Heart left ventricle (tissue), 16 donors: Measurements from ENCODE around the gene SLC10A7. TPM values are rescaled to one million over a fixed set of nuclear protein-coding genes. Genes with fewer than 3 reads are reported as not detected.

Source experiments
- ATAC-seq, 4 donors: fragments of 200-7000 bp; cut with Tn5 transposase; one replicate each; pipeline ENCODE4 v1.9.1; 2020 to 2022; ENCODE audit warnings: moderate library complexity in 4 of 4, mild to moderate bottlenecking in 3 of 4, moderate number of reproducible peaks in 1 of 4
- DNase-seq, 5 donors: peaks; one replicate each; pipeline ENCODE4 v3.0.0-alpha.2; 2020
- H3K27ac ChIP-seq, 12 donors: fragments of 200-600 bp; sonication (generic) in 4 of 12; one replicate each; pipeline versions ENCODE4 v1.5.0 to v1.8.0; 2016 to 2022; ENCODE audit warnings: mild to moderate bottlenecking in 2 of 12
- H3K27me3 ChIP-seq, 9 donors: fragments of 200-600 bp; sonication (generic) in 2 of 9; one replicate each; pipeline versions ENCODE4 v1.5.1 to v1.8.0; 2016 to 2022; ENCODE audit warnings: mild to moderate bottlenecking in 3 of 9
- H3K36me3 ChIP-seq, 9 donors: fragments of 200-600 bp; sonication (generic) in 2 of 9; one replicate each; pipeline versions ENCODE4 v1.5.0 to v1.8.0; 2018 to 2022; ENCODE audit warnings: mild to moderate bottlenecking in 2 of 9
- H3K4me1 ChIP-seq, 12 donors: fragments of 200-600 bp; sonication (generic) in 4 of 12; one replicate each; pipeline versions ENCODE4 v1.5.0 to v1.8.0; 2016 to 2022; ENCODE audit warnings: mild to moderate bottlenecking in 3 of 12
- H3K4me3 ChIP-seq, 12 donors: fragments of 200-600 bp; sonication (generic) in 4 of 12; one replicate each; pipeline versions ENCODE4 v1.5.0 to v1.8.0; 2017 to 2022; ENCODE audit warnings: mild to moderate bottlenecking in 9 of 12, moderate library complexity in 4 of 12
- H3K9me3 ChIP-seq, 12 donors: fragments of 200-600 bp; sonication (generic) in 4 of 12; one replicate each; pipeline versions ENCODE4 v1.5.0 to v1.8.0; 2016 to 2022; ENCODE audit warnings: mild to moderate bottlenecking in 1 of 12
- POLR2A ChIP-seq, 2 donors: fragments of 450-650 bp; IDR thresholded peaks; one replicate each; pipeline ENCODE4 v1.6.1; 2017; ENCODE audit warnings: antibody characterized with exemption in 2 of 2, mild to moderate bottlenecking in 2 of 2, moderate library complexity in 2 of 2
- WGBS, 4 donors: extraction: QIAGEN DNeasy Blood & Tissue Kit in 2 of 4; methylation state at CpG; one replicate each; pipeline versions ENCODE4 v1.1.5 to v1.1.7; 2013 to 2018; 5-methylcytosine and 5-hydroxymethylcytosine counted together
- intact Hi-C, 10 donors: fragments of 100-400 bp; cut with DNase I; formaldehyde crosslinking; loops; one replicate each; pipeline versions ENCODE4 v1.11.1 to v1.14.2; 2022
- polyA plus RNA-seq, 2 donors: library from polyadenylated mRNA; stranded (reverse); fragments of 200-250 nt; gene quantifications; one replicate each; pipeline ENCODE4 v1.2.3, GENCODE V29; 2013
- total RNA-seq, 9 donors: library from RNA; depleted of rRNA in 2 of 9; stranded (reverse); fragments of >200 nt in 2 of 9; fragmentation: NEBNext Ultra II Directional in 3 of 9; extraction: Animal tissue kit (Norgen Biotek cat#: 25700) in 3 of 9; gene quantifications; one replicate each; pipeline versions ENCODE4 v1.1.0 to v1.2.4, GENCODE V29; 2016 to 2023
- TF ChIP-seq, protein P1 (sequence below), 12 donors: fragments of 200-600 bp; sonication (generic) in 4 of 12; IDR thresholded peaks; one replicate each; pipeline versions ENCODE4 v1.5.0 to v1.8.0; 2018 to 2022; ENCODE audit warnings: antibody characterized with exemption in 12 of 12, mild to moderate bottlenecking in 5 of 12
- donor health status: ischemic (EF 13 %, LVEDD 7.1; RV severe dilation, severe dysfunction).
- donor health status: healthy with polysubstance abuse.
- donor health status: DM: no; HTN: yes; CAD: no.
- donor health status: DM: no; HTN: no; CAD: no.
- donor health status: ischemic (EF 25% LVEDD 6.9; RV normal size, moderate dysfunction).
- donor health status: ischemic (EF 25% LVEDD 5.7; RV mildly dilated, moderate dysfunction).
- donor health status: healthy.
- donor health status: DM: yes; HTN: yes; CAD: no.
- donor health status: ischemic (EF 35%, LVEDD 5.7; RV mildly dilated, moderate dysfunction).
- donor health status: nonischemic (EF 11% LVEDD 7.7; RV severe dilation, severe dysfunction).
- donor health status: DM: yes; HTN: yes; CAD: no.
- donor health status: PGD.
- donor health status: ischemic (EF 29% LVEDD 5.4; RV normal size, mild dysfunction).
- donor health status: nonischemic (EF 23%, LVEDD 6.1; RV moderate dilation, normal function).

SLC10A7 gene
- total and polyA plus RNA-seq, 11 donors: 1.2 to 8.7 (median 3.1) TPM

DNA sequence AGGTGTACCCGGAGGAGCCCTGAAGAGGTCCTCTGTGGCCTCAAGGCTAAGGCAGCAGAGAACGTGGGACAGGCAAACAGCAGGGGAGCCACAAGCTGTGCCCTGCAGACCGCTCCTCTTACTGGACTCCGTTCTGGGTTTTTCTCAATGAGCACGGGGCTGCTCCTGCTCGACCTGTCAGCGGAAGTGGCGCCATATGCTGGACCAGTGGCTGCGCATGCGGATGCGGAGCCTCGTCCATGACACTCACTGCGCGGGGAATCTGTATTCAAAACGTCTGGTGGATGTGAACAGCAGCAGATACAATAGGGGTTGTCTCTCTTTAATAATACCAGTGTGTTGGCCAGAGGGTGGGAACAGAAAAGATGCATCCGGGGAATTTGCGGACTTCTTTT is 277.9 kb downstream of the SLC10A7 start:
- Histone ChIP-seq H3K27me3 (no peaks in the 10 kb centered on the region), H3K4me3 (no peak overlapping the region), H3K4me1 (peaks cover 0 to 54% (median 24%) of the 10 kb centered on the region in 12 donors), H3K36me3 (no peaks in the 10 kb centered on the region), H3K9me3 (peaks cover 0 to 3% (median 0%) of the 10 kb centered on the region in 12 donors), H3K27ac (peak overlapping the region in 5 of 12 donors; percentile 82 to 96 (median 89))
- no peak for DNase-seq
- intact Hi-C loops: loop anchor here in 2 of 10 donors (2.0 kb wide), 2 partner anchors 91 to 673 kb away; no protein-coding TSS in a partner anchor
- ATAC-seq: no peak
- TF ChIP-seq, protein P1, sequence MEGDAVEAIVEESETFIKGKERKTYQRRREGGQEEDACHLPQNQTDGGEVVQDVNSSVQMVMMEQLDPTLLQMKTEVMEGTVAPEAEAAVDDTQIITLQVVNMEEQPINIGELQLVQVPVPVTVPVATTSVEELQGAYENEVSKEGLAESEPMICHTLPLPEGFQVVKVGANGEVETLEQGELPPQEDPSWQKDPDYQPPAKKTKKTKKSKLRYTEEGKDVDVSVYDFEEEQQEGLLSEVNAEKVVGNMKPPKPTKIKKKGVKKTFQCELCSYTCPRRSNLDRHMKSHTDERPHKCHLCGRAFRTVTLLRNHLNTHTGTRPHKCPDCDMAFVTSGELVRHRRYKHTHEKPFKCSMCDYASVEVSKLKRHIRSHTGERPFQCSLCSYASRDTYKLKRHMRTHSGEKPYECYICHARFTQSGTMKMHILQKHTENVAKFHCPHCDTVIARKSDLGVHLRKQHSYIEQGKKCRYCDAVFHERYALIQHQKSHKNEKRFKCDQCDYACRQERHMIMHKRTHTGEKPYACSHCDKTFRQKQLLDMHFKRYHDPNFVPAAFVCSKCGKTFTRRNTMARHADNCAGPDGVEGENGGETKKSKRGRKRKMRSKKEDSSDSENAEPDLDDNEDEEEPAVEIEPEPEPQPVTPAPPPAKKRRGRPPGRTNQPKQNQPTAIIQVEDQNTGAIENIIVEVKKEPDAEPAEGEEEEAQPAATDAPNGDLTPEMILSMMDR (IDR thresholded peaks at IDR 0.05): no peak
- TF ChIP-seq POLR2A (IDR thresholded peaks at IDR 0.05): no peak
- 85 to 87% (median 86%) methylated on average over 17 of the region's 17 CpGs for WGBS, 4 donors

DNA sequence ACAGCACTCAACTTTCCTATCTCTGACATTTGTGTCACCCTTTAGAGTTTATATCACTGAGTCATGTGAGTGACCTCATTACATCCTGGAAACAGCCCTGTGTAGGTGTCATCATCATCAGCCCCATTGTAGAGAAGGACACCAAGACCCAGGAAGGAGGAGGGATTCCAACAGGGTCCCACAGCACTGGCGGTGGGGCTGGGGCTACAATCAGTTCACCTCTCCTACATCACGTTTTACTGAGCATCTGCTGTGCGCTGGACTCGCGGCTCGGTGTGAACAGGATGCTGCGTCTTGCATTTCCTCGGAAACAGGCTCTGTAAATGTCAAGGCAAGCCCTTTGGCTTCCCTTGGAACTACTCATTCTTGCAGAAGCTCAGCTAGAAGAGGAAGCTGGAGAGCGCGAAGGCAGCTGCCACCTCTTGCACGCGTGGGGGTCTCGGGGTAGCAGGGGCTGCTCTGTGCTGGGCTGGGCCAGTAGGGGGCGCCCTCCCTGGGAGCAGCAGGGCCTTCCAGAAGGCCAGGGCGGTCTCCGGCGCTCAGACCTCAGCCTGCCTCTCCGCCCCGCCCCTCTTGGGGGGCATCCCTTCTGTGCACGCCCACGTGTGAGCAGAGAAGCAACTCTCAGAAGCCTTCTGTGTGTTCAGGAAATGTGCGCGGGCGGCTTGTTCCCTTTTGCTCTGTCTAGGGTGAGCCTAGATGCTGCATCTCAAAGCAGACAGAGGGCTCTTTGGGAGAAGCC is 278.4 kb downstream of the SLC10A7 start:
- Histone ChIP-seq H3K9me3 (peaks cover 0 to 3% (median 0%) of the 10 kb centered on the region in 12 donors), H3K27me3 (no peaks in the 10 kb centered on the region), H3K4me1 (peaks cover 0 to 54% (median 24%) of the 10 kb centered on the region in 12 donors), H3K27ac (peak overlapping the region; percentile 76 to 96 (median 85)), H3K36me3 (no peaks in the 10 kb centered on the region), H3K4me3 (peak overlapping the region in 3 of 12 donors; percentile 1 to 38 (median 4))
- intact Hi-C loops: loop anchor here in 2 of 10 donors (2.0 kb wide), 2 partner anchors 91 to 673 kb away; no protein-coding TSS in a partner anchor
- WGBS, 4 donors: 47 to 64% (median 56%) methylated on average over 13 to 24 of the region's 24 CpGs
- DNase-seq: peak in 2 of 5 donors; percentile 24 to 65
- TF ChIP-seq, protein P1 (IDR thresholded peaks at IDR 0.05): peak; percentile 15 to 58 (median 43)
- TF ChIP-seq POLR2A (IDR thresholded peaks at IDR 0.05): no peak
- peak in 1 of 4 donors; percentile 21 for ATAC-seq

DNA sequence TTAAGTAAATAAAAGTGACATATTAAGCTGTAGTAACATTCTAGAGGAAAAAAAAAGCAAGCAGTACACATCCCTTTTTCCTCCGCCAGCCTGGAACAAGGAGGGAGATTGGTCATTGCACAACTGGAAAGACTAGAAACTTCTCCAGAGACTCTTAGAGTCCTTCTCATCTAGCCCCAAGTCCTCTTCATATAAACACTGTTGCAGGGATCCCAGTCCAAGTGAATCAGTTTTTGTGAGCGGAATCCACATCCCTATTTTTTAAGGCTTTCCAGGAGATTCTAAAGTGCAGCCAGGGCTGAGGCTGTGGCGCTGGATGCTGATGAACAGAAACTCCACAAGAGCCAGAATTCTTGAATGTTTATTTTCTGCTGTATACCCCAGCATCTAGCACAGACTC is 283.6 kb downstream of the SLC10A7 start:
- 89 to 95% (median 92%) methylated on average over 3 of the region's 3 CpGs for WGBS, 4 donors
- H3K9me3 ChIP-seq: peaks cover 0 to 3% (median 0%) of the 10 kb centered on the region in 12 donors
- H3K36me3 ChIP-seq: no peaks in the 10 kb centered on the region
- ATAC-seq (no peak), DNase-seq (no peak)
- H3K27me3 ChIP-seq: no peaks in the 10 kb centered on the region
- no peak overlapping the region for H3K4me3 ChIP-seq
- peaks cover 0 to 44% (median 24%) of the 10 kb centered on the region in 12 donors for H3K4me1 ChIP-seq
- peak overlapping the region in 1 of 12 donors; percentile 48 for H3K27ac ChIP-seq
- intact Hi-C loops: loop anchor here in 3 of 10 donors (5.0 to 10.0 kb wide), 3 partner anchors 46 to 143 kb away; partner anchors contain the start of gene LSM6 (in 2 of the 3)
- TF ChIP-seq POLR2A (IDR thresholded peaks at IDR 0.05): no peak
- TF ChIP-seq, protein P1 (IDR thresholded peaks at IDR 0.05): no peak

DNA sequence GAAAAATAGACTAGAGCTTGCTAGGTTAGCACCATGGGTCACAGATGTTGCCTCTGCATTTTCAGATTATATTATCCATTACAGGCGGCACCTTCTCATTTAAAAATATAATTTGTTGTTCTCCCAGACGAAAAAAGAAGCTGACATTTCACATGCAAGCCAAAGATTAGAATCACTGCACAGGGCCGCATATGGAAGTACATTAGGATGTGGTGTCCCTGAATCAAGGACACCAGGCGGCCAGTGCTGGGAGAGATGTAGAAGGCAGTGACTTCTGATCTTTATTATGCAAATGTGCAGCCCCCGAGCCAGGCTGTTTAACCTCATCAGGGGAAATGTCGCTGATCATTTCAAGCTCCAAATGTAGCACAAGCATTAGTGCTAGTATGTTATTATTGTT is 284.6 kb downstream of the SLC10A7 start:
- H3K36me3 ChIP-seq: no peaks in the 10 kb centered on the region
- H3K9me3 ChIP-seq: peaks cover 0 to 7% (median 0%) of the 10 kb centered on the region in 12 donors
- WGBS, 4 donors: 83 to 92% (median 88%) methylated on average over 6 of the region's 6 CpGs
- no peak overlapping the region for H3K27ac ChIP-seq
- no peak for DNase-seq
- no peak overlapping the region for H3K4me3 ChIP-seq
- intact Hi-C loops: loop anchor here in 3 of 10 donors (5.0 to 10.0 kb wide), 3 partner anchors 45 to 142 kb away; partner anchors contain the start of gene LSM6 (in 2 of the 3)
- ATAC-seq: no peak
- H3K27me3 ChIP-seq: no peaks in the 10 kb centered on the region
- TF ChIP-seq, protein P1 (IDR thresholded peaks at IDR 0.05): no peak
- no peak for TF ChIP-seq POLR2A (IDR thresholded peaks at IDR 0.05)
- H3K4me1 ChIP-seq: peaks cover 0 to 34% (median 20%) of the 10 kb centered on the region in 12 donors
